Osteocyte (in vitro differentiated cells): ENCODE data around the gene PPP3CA. TPM values are rescaled to one million over a fixed set of nuclear protein-coding genes. Genes with fewer than 3 reads are reported as not detected.

Experiments used
- DNase-seq: peaks from one replicate; pipeline ENCODE4 v3.0.0; 2021; ENCODE audit warnings: mixed read lengths; ENCODE audit not compliant: unreplicated experiment; ENCODE audit errors: extremely low spot score
- H3K27ac Mint-ChIP-seq: one replicate; pipeline ENCODE4 v1.8.0; 2021; ENCODE audit warnings: mild to moderate bottlenecking, mixed read lengths; ENCODE audit not compliant: unreplicated experiment
- H3K27me3 Mint-ChIP-seq: one replicate; pipeline ENCODE4 v1.8.0; 2021; ENCODE audit warnings: mixed read lengths; ENCODE audit not compliant: unreplicated experiment
- H3K36me3 Mint-ChIP-seq: one replicate; pipeline ENCODE4 v1.8.0; 2021; ENCODE audit warnings: mixed read lengths; ENCODE audit not compliant: unreplicated experiment
- H3K4me1 Mint-ChIP-seq: one replicate; pipeline ENCODE4 v1.8.0; 2021; ENCODE audit warnings: mixed read lengths; ENCODE audit not compliant: unreplicated experiment
- H3K4me3 Mint-ChIP-seq: one replicate; pipeline ENCODE4 v1.8.0; 2021; ENCODE audit warnings: mild to moderate bottlenecking, moderate library complexity, mixed read lengths; ENCODE audit not compliant: unreplicated experiment
- H3K9me3 Mint-ChIP-seq: one replicate; pipeline ENCODE4 v1.8.0; 2021; ENCODE audit warnings: mixed read lengths; ENCODE audit not compliant: unreplicated experiment
- CTCF ChIP-seq: fragments of 200-600 bp; sonication (generic); IDR thresholded peaks from 2 replicates; pipeline ENCODE4 v1.5.0; 2021; ENCODE audit warnings: antibody characterized with exemption, mild to moderate bottlenecking, moderate library complexity
- total RNA-seq: library from RNA; stranded (reverse); gene quantifications from 2 replicates; pipeline ENCODE4 v1.2.1, GENCODE V29; 2021

Gene PPP3CA
- total RNA-seq, 1 donor from 2014 or later: 40.5 TPM

GRCh38 chr4:101078950-101079349 lies 268.4 kb downstream of the PPP3CA start:
- Mint-ChIP-seq H3K27ac (no peak overlapping the region), H3K4me1 (no peaks in the 10 kb centered on the region), H3K36me3 (peaks cover 31% of the 10 kb centered on the region), H3K9me3 (no peaks in the 10 kb centered on the region), H3K4me3 (no peak overlapping the region), H3K27me3 (no peaks in the 10 kb centered on the region)
- no peak for DNase-seq
- TF ChIP-seq CTCF: no peak

- no peaks in the 10 kb centered on the region for H3K9me3 Mint-ChIP-seq
- peaks cover 20% of the 10 kb centered on the region for H3K36me3 Mint-ChIP-seq
- peaks cover 4% of the 10 kb centered on the region for H3K4me1 Mint-ChIP-seq
- TF ChIP-seq CTCF: no peak
- H3K27me3 Mint-ChIP-seq: no peaks in the 10 kb centered on the region
- DNase-seq: no peak
- H3K4me3 Mint-ChIP-seq: no peak overlapping the region
- H3K27ac Mint-ChIP-seq: no peak overlapping the region
Measured at GRCh38 chr4:101076032-101076431, 271.3 kb downstream of the PPP3CA start.

GRCh38 chr4:101075536-101075935 lies 271.8 kb downstream of the PPP3CA start:
- no peak for TF ChIP-seq CTCF
- Mint-ChIP-seq H3K27me3 (no peaks in the 10 kb centered on the region), H3K4me3 (no peak overlapping the region), H3K9me3 (no peaks in the 10 kb centered on the region), H3K27ac (no peak overlapping the region), H3K4me1 (peaks cover 4% of the 10 kb centered on the region), H3K36me3 (peaks cover 20% of the 10 kb centered on the region)
- DNase-seq: no peak

- Mint-ChIP-seq H3K4me3 (no peak overlapping the region), H3K36me3 (peaks cover 10% of the 10 kb centered on the region), H3K9me3 (no peaks in the 10 kb centered on the region), H3K4me1 (peaks cover 4% of the 10 kb centered on the region), H3K27ac (no peak overlapping the region), H3K27me3 (no peaks in the 10 kb centered on the region)
- DNase-seq: no peak
- no peak for TF ChIP-seq CTCF
Measured at GRCh38 chr4:101074326-101074725, 273.0 kb downstream of the PPP3CA start.

- Mint-ChIP-seq H3K4me1 (peaks cover 4% of the 10 kb centered on the region), H3K9me3 (no peaks in the 10 kb centered on the region), H3K27ac (no peak overlapping the region), H3K36me3 (peaks cover 9% of the 10 kb centered on the region), H3K4me3 (no peak overlapping the region), H3K27me3 (no peaks in the 10 kb centered on the region)
- DNase-seq: no peak
- TF ChIP-seq CTCF: no peak
Measured at GRCh38 chr4:101071241-101071640, 276.1 kb downstream of the PPP3CA start.
